ENCODE data around the gene TNK1.

GRCh38 chr17:7407082-7407481 lies 26.2 kb downstream of the TNK1 start:
- TF ChIP-seq, protein P1, sequence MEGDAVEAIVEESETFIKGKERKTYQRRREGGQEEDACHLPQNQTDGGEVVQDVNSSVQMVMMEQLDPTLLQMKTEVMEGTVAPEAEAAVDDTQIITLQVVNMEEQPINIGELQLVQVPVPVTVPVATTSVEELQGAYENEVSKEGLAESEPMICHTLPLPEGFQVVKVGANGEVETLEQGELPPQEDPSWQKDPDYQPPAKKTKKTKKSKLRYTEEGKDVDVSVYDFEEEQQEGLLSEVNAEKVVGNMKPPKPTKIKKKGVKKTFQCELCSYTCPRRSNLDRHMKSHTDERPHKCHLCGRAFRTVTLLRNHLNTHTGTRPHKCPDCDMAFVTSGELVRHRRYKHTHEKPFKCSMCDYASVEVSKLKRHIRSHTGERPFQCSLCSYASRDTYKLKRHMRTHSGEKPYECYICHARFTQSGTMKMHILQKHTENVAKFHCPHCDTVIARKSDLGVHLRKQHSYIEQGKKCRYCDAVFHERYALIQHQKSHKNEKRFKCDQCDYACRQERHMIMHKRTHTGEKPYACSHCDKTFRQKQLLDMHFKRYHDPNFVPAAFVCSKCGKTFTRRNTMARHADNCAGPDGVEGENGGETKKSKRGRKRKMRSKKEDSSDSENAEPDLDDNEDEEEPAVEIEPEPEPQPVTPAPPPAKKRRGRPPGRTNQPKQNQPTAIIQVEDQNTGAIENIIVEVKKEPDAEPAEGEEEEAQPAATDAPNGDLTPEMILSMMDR (IDR thresholded peaks at IDR 0.05; ENCODE audit: insufficient read depth, low read length, poor library complexity, severe bottlenecking), result no peak
- no peak for TF ChIP-seq EZH2phosphoT487 (conservative IDR thresholded peaks at IDR 0.05; ENCODE audit: low read length)

All from SU-DHL-6 (cell line).